AG04449 (cell line): ENCODE data around the gene C16orf90.
A peak's percentile ranks its signal among the peaks of the same experiment; 100 is the strongest.

ENCODE experiments used
- CTCF ChIA-PET: fragments of 350-600 bp; formaldehyde crosslinking; extraction: SDS; loops from one replicate; lab custom pipeline; 2021; ENCODE audit warnings: antibody characterized with exemption; lab: Yijun Ruan, JAX
- POLR2A ChIA-PET: fragments of 400-600, 350-600 bp; formaldehyde crosslinking; extraction: SDS; loops from one replicate; lab custom pipeline; 2020; ENCODE audit warnings: antibody characterized with exemption, inconsistent platforms; lab: Yijun Ruan, JAX
- DNase-seq: peaks from one replicate; pipeline ENCODE4 v3.0.0-alpha.2; 2010; ENCODE audit warnings: low read depth, low spot score
- H3K4me3 ChIP-seq: 2 replicates; pipeline ENCODE4 v1.5.1; 2011; ENCODE audit warnings: low read depth, mild to moderate bottlenecking, control low read depth, low read length
- CTCF ChIP-seq: IDR thresholded peaks from one replicate; pipeline ENCODE4 v1.5.1; 2011; ENCODE audit warnings: mild to moderate bottlenecking, moderate library complexity, low read length, control low read depth, inconsistent platforms; ENCODE audit not compliant: insufficient read depth; ENCODE audit errors: missing control alignments

Gene C16orf90

GRCh38 chr16:3525951-3526350, 30.7 kb upstream of the C16orf90 start:
- CTCF ChIA-PET, result interaction anchor here (1.2 to 2.4 kb wide), 2 partner anchors 10 to 37 kb away, joined by 3 to 20 read pairs; no protein-coding TSS in a partner anchor
- TF ChIP-seq CTCF, result no peak
- H3K4me3 ChIP-seq, result no peak overlapping the region
- no peak for DNase-seq
- POLR2A ChIA-PET, result no interaction called here

GRCh38 chr16:3523281-3523680, 28.0 kb upstream of the C16orf90 start:
- ChIA-PET CTCF (interaction anchor here (1.3 kb wide), 1 partner anchor 22 kb away, joined by 3 read pairs; no protein-coding TSS in a partner anchor), POLR2A (no interaction called here)
- H3K4me3 ChIP-seq, result no peak overlapping the region
- no peak for DNase-seq
- no peak for TF ChIP-seq CTCF

- CTCF ChIA-PET, result interaction anchor here (0.7 kb wide), 1 partner anchor 10 kb away, joined by 3 read pairs; no protein-coding TSS in a partner anchor
Measured at GRCh38 chr16:3520841-3521240, 25.6 kb upstream of the C16orf90 start.

GRCh38 chr16:3520413-3520812, 25.1 kb upstream of the C16orf90 start:
- TF ChIP-seq CTCF, result no peak
- DNase-seq, result peak; percentile 92
- CTCF ChIA-PET, result interaction anchor here (0.7 kb wide), 1 partner anchor 253 kb away, joined by 3 read pairs; no protein-coding TSS in a partner anchor
- POLR2A ChIA-PET, result no interaction called here
- H3K4me3 ChIP-seq, result no peak overlapping the region

More at GRCh38 chr16:3520841-3521240, 25.6 kb upstream of the C16orf90 start:
- DNase-seq, result no peak
- H3K4me3 ChIP-seq, result peak overlapping the region; percentile 34
- TF ChIP-seq CTCF, result peak; percentile 3
- POLR2A ChIA-PET, result no interaction called here

- ChIA-PET CTCF (no interaction called here), POLR2A (no interaction called here)
- DNase-seq, result no peak
- H3K4me3 ChIP-seq, result no peak overlapping the region
- no peak for TF ChIP-seq CTCF
Measured at GRCh38 chr16:3519581-3519980, 24.3 kb upstream of the C16orf90 start.

- ChIA-PET CTCF (no interaction called here), POLR2A (no interaction called here)
- DNase-seq, result no peak
- H3K4me3 ChIP-seq, result no peak overlapping the region
- TF ChIP-seq CTCF, result no peak
Measured at GRCh38 chr16:3518986-3519348, 23.7 kb upstream of the C16orf90 start.
